ENCODE results near the gene EIF4H. TPM values are rescaled to one million over a fixed set of nuclear protein-coding genes. Genes with fewer than 3 reads are reported as not detected.
"Not testable (repeated sequence)": the region's sequence is repeated elsewhere in the genome, so short reads cannot be mapped to it uniquely, and the experiment has no call there.

The EIF4H gene
- 236 TPM for total RNA-seq
- long read RNA-seq, transcript EIF4H-201 (7 exons, 2,679 nt): minor isoform, 85 of 1,121 reads
- long read RNA-seq, transcript EIF4H-202 (6 exons, 2,503 nt): major isoform, 827 of 1,121 reads
- long read RNA-seq, partial matches to known transcripts: 54 of 1,121 reads
- long read RNA-seq, other reads (novel, unspliced or antisense): 155 of 1,121 reads

GRCh38 chr7:74173866-74174605 lies at the start of gene EIF4H:
TSS of gene EIF4H (plus strand) at chr7:74174356. CDS start at chr7:74174384, 28 bp downstream.
- peak; percentile 100 for DNase-seq (ENCODE audit: low spot score)

- no peak for DNase-seq (ENCODE audit: low spot score)
Observed at GRCh38 chr7:74126220-74126880, 47.8 kb upstream of the EIF4H start.

- no peak for DNase-seq (ENCODE audit: low spot score)
Observed at GRCh38 chr7:74129887-74130286, 44.3 kb upstream of the EIF4H start.

- DNase-seq (ENCODE audit: low spot score): no peak
Observed at GRCh38 chr7:74130518-74130917, 43.6 kb upstream of the EIF4H start.

- no peak for DNase-seq (ENCODE audit: low spot score)
Observed at GRCh38 chr7:74134117-74134620, 40.0 kb upstream of the EIF4H start.

GRCh38 chr7:74138334-74138867 lies 35.8 kb upstream of the EIF4H start:
- no peak for DNase-seq (ENCODE audit: low spot score)

- no peak for DNase-seq (ENCODE audit: low spot score)
Observed at GRCh38 chr7:74138945-74139843, 35.0 kb upstream of the EIF4H start.

GRCh38 chr7:74141705-74142104 lies 32.5 kb upstream of the EIF4H start:
- DNase-seq (ENCODE audit: low spot score): no peak

DNA sequence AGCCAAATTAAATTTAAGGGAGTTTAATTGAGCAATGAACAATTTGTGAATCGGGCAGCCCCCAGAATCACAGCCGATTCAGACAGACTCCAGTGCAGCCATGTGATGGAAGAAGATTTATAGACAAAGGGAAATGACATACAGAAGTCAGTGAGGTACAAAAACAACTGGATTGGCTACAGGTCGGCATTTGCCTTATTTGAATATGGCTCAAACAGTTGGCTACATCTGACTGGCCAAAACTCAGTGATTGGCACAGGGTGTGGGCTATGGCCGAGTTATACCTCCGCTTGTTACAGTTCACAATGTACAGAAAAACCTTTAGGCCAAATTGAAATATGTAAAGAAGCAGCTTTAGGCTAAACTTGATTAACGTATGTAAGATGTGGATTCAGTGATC lies 30.8 kb upstream of the EIF4H start:
- no peak for DNase-seq (ENCODE audit: low spot score)

GRCh38 chr7:74148491-74148890 lies 25.7 kb upstream of the EIF4H start:
- no peak for DNase-seq (ENCODE audit: low spot score)

GRCh38 chr7:74149071-74149470 lies 25.1 kb upstream of the EIF4H start:
- no peak for DNase-seq (ENCODE audit: low spot score)

DNA sequence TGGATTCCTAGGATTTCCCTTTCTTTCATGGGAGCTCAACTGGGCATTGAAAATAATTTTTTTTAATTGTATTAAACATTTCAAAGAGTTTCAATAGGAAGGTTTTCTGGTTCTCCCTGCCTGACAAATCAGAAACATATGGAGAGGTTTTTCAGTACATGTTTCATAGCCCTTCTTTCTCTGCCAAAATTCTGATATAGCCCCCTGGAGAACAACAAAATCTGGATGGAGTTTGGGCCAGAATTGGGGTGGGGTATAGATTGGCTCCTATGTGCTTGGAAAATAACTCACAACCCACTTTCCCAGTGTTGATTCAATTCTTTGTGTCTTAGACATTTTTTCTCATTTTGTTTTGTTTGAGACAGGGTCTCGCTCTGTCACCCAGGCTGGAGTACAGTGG lies 24.6 kb upstream of the EIF4H start:
- DNase-seq (ENCODE audit: low spot score): no peak

DNA sequence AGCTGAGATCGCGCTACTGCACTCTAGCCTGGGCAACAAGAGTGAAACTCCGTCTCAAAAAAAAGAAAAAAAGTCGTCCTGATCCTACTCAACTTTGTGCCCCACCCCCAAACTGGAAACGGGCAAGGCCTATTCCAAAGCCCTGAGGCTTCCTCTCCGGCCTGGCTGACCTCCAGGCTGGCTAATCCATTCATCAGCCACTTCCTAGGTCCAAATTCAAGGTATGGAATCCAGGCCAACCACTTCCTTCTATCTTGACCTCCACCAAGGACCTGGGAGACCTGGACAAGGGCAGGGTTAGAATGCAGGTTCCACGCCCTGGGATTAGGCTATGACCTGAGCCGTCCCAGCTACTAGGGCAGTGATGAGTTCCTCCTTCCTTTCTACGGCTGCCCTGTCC lies 20.4 kb upstream of the EIF4H start:
- no peak for DNase-seq (ENCODE audit: low spot score)

GRCh38 chr7:74155810-74156395 lies 18.3 kb upstream of the EIF4H start:
- no peak for DNase-seq (ENCODE audit: low spot score)

DNA sequence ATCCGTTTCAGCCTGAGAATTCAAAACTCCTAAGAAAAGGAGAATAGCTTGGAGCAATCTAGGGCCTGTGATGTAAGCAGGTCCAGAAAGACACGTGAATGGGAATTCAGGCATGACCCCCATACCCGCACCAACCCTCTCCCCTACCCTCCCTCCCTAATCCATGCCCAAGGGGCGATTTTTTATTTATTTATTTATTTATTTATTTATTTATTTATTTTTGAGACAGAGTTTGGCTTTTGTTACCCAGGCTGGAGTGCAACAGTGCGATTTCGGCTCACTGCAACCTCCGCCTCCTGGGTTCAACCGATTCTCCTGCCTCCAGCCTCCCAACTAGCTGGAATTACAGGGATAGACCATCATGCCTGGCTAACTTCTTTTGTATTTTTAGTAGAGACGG lies 16.6 kb upstream of the EIF4H start:
- no peak for DNase-seq (ENCODE audit: low spot score)

DNA sequence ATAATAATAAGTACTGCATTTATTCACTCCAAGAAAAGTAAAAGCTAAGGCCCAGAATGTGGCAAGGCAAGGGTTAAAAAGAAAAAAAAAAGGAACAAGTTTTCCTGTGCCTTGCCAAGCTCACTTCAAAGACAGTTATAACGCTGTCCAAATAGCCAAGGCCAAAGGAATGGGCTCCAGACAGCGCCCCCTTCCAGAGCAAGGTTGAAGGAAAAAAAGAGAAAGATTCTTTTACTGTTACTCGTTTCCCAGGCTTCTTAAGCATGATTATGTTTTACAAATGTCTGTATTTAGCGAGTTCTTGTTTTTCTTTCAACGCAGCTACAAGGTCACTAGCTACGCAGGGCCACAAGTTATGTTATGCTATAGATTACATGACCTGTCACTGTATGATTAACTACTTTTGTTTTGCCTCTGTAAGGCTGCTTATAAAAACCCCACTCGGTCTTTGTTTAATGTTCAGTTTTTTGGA lies 9.1 kb upstream of the EIF4H start:
- no peak for DNase-seq (ENCODE audit: low spot score)

DNA sequence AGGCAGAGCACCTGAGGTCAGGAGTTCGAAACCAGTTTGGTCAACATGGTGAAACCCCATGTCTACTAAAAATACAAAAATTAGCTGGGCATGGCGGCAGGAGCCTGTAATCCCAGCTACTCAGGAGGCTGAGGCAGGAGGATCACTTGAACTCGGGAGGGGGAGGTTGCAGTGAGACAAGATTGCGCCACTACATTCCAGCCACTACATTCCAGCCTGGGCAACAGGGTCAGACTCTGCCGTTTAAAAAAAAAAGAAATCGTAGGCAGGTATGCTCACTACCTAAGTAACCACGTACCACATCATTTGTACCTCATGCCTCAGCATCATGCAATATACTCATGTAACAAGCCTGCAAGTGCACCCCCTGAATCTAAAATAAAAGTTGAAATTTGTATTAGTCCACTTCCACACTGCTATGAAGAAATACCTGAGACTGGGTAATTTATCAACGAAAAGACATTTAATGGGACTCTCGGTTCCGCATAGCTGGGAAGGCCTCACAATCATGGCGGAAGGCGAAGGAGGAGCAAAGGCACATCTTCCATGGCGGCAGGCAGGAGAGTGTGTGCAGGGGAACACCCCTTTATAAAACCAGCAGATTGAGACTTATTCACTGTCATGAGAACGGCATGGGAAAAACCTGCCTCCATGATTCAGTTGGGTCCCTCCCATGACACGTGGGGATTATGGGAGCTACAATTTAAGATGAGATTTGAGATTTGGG lies 8.1 kb upstream of the EIF4H start:
- DNase-seq (ENCODE audit: low spot score): no peak

DNA sequence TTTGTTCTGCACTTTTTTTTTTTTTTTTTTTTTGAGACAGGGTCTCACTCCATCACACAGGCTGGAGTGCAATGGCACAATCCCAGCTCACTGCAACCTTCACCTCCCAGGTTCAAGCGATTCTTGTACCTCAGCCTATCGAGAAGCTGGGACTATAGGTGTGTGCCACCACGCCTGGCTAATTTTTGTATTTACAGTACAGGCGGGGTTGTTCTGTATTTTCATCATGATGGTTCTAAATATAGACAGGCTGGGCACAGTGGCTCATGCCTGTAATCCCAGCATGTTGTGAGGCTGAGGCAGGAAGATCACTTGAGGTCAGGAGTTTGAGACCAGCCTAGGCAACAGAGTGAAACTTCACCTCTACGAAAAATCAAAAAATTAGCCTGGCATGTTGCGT lies 6.8 kb upstream of the EIF4H start:
- DNase-seq (ENCODE audit: low spot score): not testable (repeated sequence)

DNA sequence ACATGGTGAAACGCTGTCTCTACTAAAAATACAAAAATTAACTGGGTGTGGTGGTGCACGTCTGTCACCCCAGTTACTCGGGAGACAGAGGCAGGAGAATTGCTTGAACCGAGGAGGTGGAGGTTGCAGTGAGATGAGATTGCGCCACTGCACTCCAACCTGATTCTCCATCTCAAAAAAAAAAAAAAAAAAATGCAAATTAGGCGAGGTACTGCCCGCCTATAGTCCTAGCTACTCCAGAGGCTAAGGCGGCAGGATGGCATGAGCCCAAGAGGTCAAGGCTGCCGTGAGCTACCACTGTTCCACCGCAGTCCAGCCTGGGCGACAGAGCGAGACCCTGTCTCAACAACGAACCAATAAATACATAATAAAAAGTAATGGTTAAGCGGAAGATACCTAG lies 1.1 kb upstream of the EIF4H start:
- DNase-seq (ENCODE audit: low spot score): no peak

- DNase-seq (ENCODE audit: low spot score): no peak
Observed at GRCh38 chr7:74173491-74173865, 678 bp upstream of the EIF4H start.

All from mesenteric fat pad (tissue), 1 donor.